Aortic smooth muscle cell (primary cell): ENCODE measurements around the gene DEPDC1. TPM values are rescaled to one million over a fixed set of nuclear protein-coding genes. Genes with fewer than 3 reads are reported as not detected.

Source experiments
- total RNA-seq: library from RNA; depleted of rRNA; stranded (reverse); fragments of >200 nt; gene quantifications from 2 replicates; pipeline ENCODE4 v1.2.3, GENCODE V29; 2014

Gene DEPDC1
- total RNA-seq: 11.3 and 20.5 TPM in 2 replicates

GRCh38 chr1:68496680-68497357 is at the start of gene DEPDC1:
Gene DEPDC1 (minus strand): TSS chr1:68497082. CDS start chr1:68496999, 83 bp downstream.

GRCh38 chr1:68449901-68450300 is 47.0 kb downstream of the DEPDC1 start, which contains the start of gene RPE65:
Gene RPE65 (minus strand): TSS chr1:68449954. CDS start chr1:68449905, 49 bp downstream.

Other genes starting within 250 kb of the DEPDC1 start
- not detected in 2 replicates for gene RPE65, start 47.1 kb downstream of the DEPDC1 start, total RNA-seq